ENCODE measurements around the gene UQCC2.

Gene UQCC2

DNA sequence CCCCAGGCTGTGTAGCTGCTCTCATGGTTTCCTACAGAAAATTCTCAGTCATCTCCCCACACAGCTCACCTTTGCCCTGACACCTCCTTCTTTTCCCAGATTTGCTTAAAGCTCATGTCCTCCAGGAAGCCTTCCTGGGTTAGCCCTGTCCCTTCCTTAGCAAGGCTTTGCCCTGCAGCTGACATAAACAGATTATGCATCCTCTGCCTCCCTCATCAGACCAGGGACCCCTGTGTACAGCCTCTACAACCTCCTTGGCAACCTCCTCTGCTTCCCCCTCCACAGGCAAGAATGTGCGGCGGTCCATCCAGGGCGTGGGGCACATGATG, 39.8 kb downstream of the UQCC2 start:
- no peak for DNase-seq

GRCh38 chr6:33670971-33671743, 40.3 kb downstream of the UQCC2 start:
- DNase-seq = no peak

GRCh38 chr6:33670086-33670660, 41.3 kb downstream of the UQCC2 start:
- DNase-seq = no peak

GRCh38 chr6:33668914-33669313, 42.6 kb downstream of the UQCC2 start:
- no peak for DNase-seq

DNA sequence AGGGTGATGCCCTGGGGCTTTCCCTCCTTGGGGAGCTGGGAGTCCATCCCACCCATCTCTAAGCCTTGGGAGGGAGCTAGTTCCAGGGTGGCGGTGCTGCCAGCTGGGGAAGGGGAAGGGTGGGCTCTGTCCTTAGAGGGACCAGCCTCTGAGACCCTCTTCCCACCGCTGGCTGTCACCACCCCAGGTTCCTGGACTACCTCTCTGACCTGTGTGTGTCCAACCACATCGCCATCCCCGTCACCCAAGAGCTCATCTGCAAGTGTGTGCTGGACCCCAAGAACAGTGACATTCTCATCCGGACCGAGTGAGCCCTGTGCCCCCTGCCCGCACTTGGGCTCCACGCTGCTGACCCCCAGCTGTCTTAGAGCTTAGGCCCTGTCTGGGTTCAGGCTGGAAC, 43.2 kb downstream of the UQCC2 start:
- no peak for DNase-seq

DNA sequence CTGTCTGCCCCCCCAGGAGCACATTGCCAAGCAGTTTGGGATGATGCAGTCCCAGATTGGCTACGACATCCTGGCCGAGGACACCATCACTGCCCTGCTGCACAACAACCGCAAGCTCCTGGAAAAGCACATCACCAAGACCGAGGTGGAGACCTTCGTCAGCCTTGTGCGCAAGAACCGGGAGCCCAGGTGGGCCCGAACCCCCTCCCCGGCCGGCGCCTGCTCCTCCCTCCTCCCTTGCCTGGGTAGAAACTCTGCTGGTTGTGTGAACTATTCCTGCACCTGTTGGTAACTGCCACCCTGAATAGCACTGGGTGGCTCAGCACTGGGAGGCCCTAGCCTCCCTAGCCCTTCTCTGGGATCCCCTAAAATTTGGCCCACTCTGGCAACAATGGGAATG, 43.7 kb downstream of the UQCC2 start:
- no peak for DNase-seq

- DNase-seq = no peak
Observed at GRCh38 chr6:33667072-33667471, 44.4 kb downstream of the UQCC2 start.

DNA sequence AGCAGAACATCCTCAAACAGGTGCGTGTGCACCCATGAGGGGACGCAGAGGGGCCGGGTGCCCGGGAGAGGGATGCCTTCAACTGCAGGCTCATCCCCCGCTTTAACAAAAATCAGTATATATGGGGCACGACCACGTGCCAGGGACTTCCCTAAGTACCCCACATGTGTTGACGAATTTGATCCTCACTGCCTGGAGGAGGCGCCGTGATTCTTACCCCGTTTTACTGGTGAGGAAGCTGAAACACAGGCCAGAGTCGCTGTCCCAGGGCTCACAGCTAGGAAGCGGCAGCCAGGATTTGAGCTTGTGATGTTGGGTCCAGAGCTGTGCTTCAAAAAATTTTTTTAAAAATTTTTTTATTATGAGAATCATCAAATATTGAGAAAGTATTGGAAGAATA, 45.5 kb downstream of the UQCC2 start:
- no peak for DNase-seq

DNA sequence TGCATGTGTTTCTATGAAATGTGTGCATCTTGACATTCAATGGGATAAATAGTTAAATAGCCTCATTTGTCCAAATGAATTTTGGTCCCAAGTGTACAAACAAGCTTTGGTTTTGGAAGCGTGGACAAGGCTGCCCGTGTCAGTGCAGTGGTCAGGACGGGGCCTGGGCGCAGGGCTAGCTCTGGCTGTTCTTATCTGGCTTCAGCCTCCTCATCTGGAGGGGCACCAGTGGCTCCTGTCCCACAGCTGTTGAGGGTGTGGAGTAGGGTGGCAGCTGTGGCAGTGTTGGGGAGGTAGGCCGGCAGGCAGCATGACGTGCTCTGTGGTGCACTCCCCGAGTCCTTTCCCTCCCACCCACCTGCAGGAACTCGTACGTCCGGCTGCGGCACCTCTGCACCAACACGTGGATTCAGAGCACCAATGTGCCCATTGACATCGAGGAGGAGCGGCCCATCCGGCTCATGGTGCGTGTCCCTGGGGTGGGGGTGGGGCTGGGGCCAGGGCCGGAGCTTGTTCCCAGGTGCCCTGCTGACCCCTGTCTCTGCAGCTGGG, 46.9 kb downstream of the UQCC2 start:
- no peak for DNase-seq

DNA sequence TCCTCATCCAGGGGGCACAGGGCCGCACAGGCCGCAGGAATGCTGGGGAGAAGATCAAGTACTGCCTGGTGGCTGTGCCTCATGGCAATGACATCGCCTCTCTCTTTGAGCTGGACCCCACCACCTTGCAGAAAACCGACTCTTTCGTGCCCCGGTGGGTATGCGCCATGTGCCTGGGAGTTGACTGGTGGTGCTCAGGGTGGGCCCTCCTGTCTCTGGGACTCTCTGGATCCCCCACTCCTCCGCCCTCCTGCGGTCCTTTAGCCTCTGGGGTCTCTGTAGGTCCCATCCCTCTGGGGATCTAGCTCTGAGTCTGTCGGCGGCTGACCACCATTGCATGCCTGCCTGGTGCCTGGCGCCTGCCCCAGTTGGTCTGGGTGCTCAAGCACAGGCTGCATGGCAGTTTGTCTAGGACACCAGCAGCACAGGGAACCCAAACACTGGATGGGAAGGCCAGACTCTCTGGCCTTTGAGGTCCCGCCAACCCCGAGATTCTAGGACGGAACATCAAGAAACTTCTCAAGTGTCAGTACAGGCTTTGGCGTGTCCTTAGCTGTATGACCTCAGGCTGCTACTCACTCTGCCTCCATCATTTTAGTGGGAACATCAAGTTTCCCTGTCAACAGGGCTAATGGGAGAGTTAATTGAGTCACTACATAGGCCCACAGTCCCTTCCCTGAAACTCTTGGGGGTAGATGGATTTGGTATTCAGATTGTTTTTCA, 47.6 kb downstream of the UQCC2 start:
- no peak for DNase-seq

DNA sequence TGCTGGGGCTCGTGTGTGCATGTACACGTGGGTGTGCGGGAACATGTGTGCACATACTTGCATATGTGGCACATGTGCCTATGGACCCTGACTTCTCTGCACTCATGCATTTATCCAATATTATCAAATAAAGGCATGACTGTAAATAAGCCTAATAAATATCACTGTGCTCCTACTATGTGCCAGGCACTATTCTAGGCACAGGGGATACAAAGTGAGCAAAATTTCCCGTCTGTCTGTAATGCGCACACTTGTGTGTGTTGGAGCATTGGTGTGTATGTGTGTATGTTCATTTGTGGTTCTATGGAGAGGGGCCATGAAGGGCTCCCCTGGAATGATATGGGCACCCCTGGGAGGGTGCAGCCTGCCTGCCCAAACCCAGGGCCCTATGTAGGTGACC, 48.5 kb downstream of the UQCC2 start:
- no peak for DNase-seq

- DNase-seq = no peak
Observed at GRCh38 chr6:33662318-33662717, 49.2 kb downstream of the UQCC2 start.

DNA sequence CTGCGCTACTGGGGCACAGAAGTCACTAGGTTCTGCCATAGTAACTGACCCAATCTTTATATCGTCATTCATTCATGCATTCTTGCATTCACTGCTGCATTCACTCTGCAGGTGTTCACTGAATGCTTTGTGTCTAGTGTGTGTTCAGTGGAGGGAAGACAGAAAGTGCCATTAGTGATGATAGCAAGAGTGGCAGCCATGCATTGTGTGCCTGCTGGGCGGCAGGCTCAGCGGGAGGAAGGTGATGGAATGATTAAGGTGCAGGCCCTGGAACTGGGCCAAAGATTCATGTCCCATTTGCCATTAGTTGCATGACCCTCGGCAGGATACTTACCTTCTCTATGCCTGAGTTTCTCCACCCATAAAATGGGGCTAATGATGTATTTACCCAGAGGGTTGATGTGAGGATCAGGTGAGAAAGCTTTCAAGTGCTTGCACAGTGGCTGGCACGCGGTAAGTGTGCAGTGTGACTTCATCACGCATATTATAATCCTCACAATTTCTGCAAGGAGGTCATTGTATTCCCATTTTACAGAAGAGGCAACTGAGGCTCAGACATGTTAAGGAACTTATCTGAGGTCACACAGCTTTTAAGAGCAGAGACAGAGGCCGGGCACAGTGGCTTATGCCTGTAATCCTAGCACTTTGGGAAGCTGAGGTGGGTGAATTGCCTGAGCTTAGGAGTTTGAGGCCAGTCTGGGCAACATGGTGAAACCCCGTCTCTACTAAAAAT, 50.2 kb downstream of the UQCC2 start:
- DNase-seq = peak; percentile 4

DNA sequence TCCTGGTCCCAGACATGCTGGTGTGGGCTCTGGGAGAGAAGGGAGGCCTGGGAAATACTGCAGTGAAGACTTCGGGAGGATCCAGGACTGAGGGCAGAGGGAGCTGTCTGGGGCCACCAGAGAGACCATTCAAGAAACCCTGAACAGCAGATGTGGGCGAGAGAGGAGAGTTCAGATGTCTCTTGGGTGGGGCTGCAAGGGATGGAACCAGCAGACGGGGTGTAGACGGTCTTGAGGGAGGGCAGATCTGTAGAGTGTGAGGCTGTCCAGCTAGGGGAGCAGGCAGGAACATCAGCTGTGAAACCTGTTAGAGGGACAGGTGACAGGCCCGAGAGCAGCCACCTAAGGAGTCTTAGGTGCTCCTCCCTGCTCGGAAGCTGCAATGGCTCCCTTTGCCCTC, 51.5 kb downstream of the UQCC2 start:
- DNase-seq = no peak

DNA sequence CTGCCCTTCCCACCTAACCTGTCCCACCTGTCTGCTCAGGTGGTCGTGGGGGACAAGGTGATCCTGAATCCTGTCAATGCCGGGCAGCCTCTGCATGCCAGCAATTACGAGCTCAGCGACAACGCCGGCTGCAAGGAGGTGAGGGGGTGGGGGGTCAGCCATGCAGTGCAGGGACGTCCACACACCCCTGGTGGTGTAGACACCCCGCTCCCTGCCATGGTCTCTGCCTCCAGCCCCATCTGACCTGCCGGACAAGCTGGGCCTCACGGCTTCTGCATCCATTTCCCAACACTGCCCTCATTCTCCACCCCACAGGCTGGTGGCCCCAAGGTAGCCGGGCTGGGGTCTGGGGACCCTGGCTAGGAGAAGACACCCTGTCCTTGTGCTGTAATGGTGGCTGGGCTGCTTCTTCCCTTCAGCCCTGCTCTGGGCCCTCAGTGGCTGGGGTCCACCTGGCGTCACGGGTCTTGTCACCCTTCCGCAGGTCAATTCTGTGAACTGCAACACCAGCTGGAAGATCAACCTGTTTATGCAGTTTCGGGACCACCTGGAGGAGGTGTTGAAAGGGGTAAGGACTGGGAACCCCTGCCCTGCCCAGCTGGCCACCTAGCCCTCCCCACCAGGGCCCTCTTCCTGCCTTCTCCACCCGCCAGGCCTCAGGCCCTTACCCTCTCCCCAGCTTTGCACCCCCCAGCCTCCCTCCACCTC, 52.4 kb downstream of the UQCC2 start:
- DNase-seq = no peak

- DNase-seq = no peak
Observed at GRCh38 chr6:33656844-33657243, 54.7 kb downstream of the UQCC2 start.

DNA sequence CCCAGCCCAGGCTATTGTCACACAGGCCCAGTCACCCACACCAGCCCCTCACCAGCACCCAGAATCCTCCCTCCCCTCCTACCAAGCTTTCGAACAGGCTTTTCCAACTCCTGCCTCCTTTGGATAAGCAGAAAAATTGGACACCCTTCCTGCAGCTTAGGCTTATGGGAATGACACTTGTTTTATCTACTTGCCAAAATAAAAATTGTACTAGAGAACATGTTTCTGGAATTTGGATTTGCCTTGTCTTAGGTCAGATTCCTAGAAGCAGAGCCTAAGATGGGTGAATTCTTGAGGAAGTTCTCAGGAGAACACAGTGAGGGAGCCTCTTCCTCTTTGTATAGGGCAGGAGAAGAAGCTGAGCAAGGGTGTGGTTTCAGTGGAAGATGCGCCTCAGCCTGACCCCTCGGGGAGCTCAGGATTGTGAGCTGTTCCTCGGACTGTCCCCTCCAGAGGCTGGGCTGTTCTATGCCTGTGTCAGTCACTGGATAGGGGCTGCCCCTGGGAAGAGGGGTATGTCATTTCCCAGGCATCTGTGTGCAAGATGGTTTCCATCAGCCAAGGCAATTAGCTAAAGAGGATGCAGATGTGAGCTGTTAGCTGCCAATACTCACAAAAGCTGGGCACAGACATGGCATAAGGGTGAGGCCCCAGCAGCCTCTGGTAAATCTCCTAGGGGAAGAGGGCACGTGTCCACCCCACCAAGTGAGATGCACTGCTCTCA, 56.5 kb downstream of the UQCC2 start:
- DNase-seq = no peak

DNA sequence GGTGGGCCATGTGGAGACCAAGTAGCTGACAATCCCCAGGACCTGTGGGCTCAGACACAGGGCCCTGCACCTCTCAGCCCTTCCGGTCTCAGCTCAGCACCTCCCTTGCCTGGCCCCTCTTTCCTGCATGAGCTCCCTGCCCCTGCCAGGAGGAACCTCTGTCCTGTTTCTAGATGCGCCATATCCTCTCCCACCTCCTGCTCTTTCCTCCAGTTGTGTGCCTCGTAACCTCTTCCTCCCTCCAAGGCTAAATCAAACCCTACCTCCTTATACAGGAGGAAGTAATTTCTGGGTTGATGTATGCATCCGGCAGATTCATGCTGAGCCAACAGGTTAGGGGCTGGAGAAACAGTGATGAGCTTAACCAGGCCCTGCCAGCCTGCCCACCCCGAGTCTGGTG, 59.5 kb downstream of the UQCC2 start:
- no peak for DNase-seq

- DNase-seq = no peak
Observed at GRCh38 chr6:33651403-33651802, 60.1 kb downstream of the UQCC2 start.

Measured in NCI-H1436 treated with DMSO at 0.1 percent for 48 hours (cell line).